HFFc6 (cell line): Measurements from ENCODE around the gene ULK4. TPM values are rescaled to one million over a fixed set of nuclear protein-coding genes. Genes with fewer than 3 reads are reported as not detected.

Source experiments
- DNase-seq: peaks from one replicate; pipeline ENCODE4 v3.0.0-alpha.2; 2018
- H3K27ac Mint-ChIP-seq: 2 replicates; pipeline ENCODE4 v1.8.0; 2020; ENCODE audit warnings: mild to moderate bottlenecking, mixed read lengths
- H3K27me3 Mint-ChIP-seq: 2 replicates; pipeline ENCODE4 v1.8.0; 2021; ENCODE audit warnings: mild to moderate bottlenecking, moderate library complexity, mixed read lengths; ENCODE audit not compliant: insufficient read depth
- H3K36me3 Mint-ChIP-seq: 2 replicates; pipeline ENCODE4 v1.8.0; 2021; ENCODE audit warnings: low read depth, mixed read lengths
- H3K4me1 Mint-ChIP-seq: 2 replicates; pipeline ENCODE4 v1.8.0; 2020; ENCODE audit warnings: low read depth, mixed read lengths
- H3K4me3 Mint-ChIP-seq: 2 replicates; pipeline ENCODE4 v1.8.0; 2020; ENCODE audit warnings: mild to moderate bottlenecking, moderate library complexity, mixed read lengths
- H3K9me3 Mint-ChIP-seq: 2 replicates; pipeline ENCODE4 v1.8.0; 2020; ENCODE audit warnings: mild to moderate bottlenecking, mixed read lengths
- total RNA-seq, 6 experiments: library from RNA; stranded (reverse); fragmentation: NEBNext Ultra II Directional; extraction: Animal tissue kit (Norgen Biotek cat#: 25700); gene quantifications; 2 replicates in 1 of 6; 3 replicates in 5 of 6; pipeline ENCODE4 v1.2.3, GENCODE V29; 2021
- TF ChIP-seq, protein P1 (sequence below): fragments of 200-600 bp; sonication (generic); IDR thresholded peaks from 2 replicates; pipeline ENCODE4 v1.5.0; 2021; ENCODE audit warnings: antibody characterized with exemption, mild to moderate bottlenecking

Gene ULK4
- total RNA-seq, 6 experiments from 2014 or later: 6.0 to 8.6 (median 6.7) TPM

DNA sequence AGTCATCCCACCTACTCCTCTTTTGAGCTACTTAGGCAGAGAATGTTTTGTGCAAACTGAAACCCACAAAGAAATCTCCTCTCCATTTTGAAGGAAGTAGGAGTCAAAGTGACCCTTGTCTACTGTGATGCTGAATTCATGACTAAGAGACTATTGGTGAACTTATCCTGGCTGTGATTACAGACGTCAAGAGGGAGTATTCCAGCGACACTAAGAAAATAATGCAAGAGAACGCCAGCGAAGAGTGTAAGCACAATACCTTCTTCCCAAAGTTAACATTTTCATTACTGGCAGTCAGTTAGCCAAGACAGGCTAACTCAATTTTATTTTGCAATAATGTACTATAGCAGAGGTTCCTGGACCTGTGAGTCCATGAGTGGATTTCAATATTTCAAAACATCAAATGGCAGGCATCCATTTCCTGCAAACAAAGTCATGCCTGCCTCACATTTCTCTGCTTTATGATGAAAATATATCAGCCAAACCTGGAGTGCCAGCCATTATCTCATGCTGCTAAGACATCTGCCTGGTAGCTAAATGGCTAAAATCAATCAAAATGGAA lies 703.6 kb downstream of the ULK4 start:
- Mint-ChIP-seq H3K36me3 (no peaks in the 10 kb centered on the region), H3K9me3 (no peaks in the 10 kb centered on the region), H3K4me1 (peaks cover 25% of the 10 kb centered on the region), H3K27ac (no peak overlapping the region), H3K27me3 (no peaks in the 10 kb centered on the region; the same call in 1 of the 2 replicates), H3K4me3 (no peak overlapping the region)
- no peak for DNase-seq
- TF ChIP-seq, protein P1, sequence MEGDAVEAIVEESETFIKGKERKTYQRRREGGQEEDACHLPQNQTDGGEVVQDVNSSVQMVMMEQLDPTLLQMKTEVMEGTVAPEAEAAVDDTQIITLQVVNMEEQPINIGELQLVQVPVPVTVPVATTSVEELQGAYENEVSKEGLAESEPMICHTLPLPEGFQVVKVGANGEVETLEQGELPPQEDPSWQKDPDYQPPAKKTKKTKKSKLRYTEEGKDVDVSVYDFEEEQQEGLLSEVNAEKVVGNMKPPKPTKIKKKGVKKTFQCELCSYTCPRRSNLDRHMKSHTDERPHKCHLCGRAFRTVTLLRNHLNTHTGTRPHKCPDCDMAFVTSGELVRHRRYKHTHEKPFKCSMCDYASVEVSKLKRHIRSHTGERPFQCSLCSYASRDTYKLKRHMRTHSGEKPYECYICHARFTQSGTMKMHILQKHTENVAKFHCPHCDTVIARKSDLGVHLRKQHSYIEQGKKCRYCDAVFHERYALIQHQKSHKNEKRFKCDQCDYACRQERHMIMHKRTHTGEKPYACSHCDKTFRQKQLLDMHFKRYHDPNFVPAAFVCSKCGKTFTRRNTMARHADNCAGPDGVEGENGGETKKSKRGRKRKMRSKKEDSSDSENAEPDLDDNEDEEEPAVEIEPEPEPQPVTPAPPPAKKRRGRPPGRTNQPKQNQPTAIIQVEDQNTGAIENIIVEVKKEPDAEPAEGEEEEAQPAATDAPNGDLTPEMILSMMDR: no peak

DNA sequence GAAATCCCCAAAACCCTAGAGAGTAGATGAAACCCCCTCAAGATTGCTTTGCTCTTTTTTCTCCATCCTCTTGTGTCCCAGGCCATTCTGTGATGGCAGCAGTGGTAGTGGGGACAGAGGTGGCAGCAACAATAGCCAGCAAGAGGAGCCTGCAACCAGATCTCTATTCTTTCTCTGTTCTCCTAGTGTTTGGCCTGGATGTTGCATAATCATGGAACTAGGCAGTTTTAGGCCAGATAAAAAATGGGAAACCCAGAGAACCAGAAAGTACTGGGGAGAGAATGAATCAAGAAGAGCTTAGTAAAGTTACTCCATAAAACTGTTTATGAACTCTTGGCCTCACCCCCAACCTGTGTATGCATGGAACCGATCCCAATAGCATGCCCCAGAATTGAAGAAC lies 710.3 kb downstream of the ULK4 start:
- H3K4me3 Mint-ChIP-seq: no peak overlapping the region
- no peaks in the 10 kb centered on the region for H3K9me3 Mint-ChIP-seq
- no peak overlapping the region for H3K27ac Mint-ChIP-seq
- H3K36me3 Mint-ChIP-seq: no peaks in the 10 kb centered on the region
- H3K4me1 Mint-ChIP-seq: no peaks in the 10 kb centered on the region
- H3K27me3 Mint-ChIP-seq: peaks cover 1% of the 10 kb centered on the region
- TF ChIP-seq, protein P1: no peak
- no peak for DNase-seq

DNA sequence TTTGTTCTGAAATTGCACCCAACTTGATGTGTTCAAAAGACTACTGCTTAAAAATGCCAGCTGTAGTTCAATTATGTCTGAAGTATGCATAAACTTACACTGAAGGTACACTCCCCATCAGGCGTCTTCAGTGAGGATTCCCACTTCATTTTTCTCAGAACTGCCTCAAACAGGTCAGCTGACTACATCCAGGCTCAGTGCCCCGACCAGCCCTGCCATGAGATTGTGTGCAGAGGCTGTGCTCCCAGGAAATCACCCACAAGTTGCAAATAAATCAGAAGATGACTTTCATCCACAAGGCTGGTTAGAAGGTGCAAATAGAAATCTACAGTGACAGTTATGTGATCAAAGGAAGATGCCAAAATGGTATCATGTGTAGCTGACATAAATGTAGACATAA lies 711.1 kb downstream of the ULK4 start:
- Mint-ChIP-seq H3K36me3 (no peaks in the 10 kb centered on the region), H3K27ac (no peak overlapping the region), H3K4me1 (no peaks in the 10 kb centered on the region), H3K9me3 (no peaks in the 10 kb centered on the region), H3K4me3 (no peak overlapping the region), H3K27me3 (peaks cover 1% of the 10 kb centered on the region)
- TF ChIP-seq, protein P1: no peak
- no peak for DNase-seq

DNA sequence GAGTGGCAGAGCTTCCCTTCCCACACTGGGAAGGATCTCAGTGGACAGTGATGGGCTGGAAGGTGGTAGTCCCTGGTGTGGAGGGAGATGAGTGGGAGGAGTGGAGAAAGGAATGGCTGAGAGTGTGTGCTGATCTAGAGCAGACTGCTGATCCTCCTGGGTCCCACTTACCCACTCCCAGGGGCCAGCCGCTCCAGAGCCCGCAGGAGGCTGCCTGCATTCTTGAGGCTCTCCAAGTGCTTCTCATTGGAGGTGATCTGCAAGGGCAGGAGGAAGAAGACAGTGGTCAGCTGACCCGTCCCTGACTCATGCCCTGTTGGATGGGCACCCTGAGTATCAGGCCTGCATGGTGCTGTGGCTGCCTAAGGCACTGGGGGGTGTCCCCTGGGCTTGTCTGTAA lies 712.6 kb downstream of the ULK4 start:
- no peak overlapping the region for H3K27ac Mint-ChIP-seq

DNA sequence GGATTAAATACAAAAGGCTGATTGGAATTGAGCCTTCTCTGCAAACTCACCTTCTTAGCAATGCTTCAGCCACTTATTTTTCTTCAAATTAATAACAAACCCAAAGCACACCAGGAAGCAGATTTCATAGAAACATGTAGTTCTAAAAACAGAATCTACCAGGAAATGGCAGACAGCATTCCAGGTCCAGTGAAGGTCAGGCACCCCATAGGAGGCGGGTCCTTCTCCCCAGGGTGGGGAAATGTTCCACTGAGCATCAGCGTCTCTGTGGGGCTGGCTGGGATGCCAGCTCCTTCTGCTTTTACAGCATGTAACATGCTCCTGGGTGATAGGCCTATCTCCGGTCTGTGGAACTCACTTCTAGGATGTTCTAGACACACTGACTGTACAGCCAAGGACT lies 713.4 kb downstream of the ULK4 start:
- no peak overlapping the region for H3K4me3 Mint-ChIP-seq
- no peak overlapping the region for H3K27ac Mint-ChIP-seq
- DNase-seq: no peak
- no peaks in the 10 kb centered on the region for H3K9me3 Mint-ChIP-seq
- 0 out of 2 replicates have a peak, but pooled peaks cover 5% of the 10 kb centered on the region for H3K36me3 Mint-ChIP-seq
- no peaks in the 10 kb centered on the region for H3K4me1 Mint-ChIP-seq
- TF ChIP-seq, protein P1: no peak
- peaks cover 4% of the 10 kb centered on the region for H3K27me3 Mint-ChIP-seq

More for the DNA sequence above, 712.6 kb downstream of the ULK4 start:
- Mint-ChIP-seq H3K36me3 (no peaks in the 10 kb centered on the region), H3K4me1 (no peaks in the 10 kb centered on the region), H3K4me3 (no peak overlapping the region), H3K27me3 (peaks cover 1% of the 10 kb centered on the region), H3K9me3 (no peaks in the 10 kb centered on the region)
- TF ChIP-seq, protein P1: no peak
- no peak for DNase-seq
